ENCODE data around the gene LGALS12.

LGALS12 gene

GRCh38 chr11:63560506-63561180 is 54.8 kb downstream of the LGALS12 start:
- no peak for DNase-seq (ENCODE audit: low spot score)

- DNase-seq (ENCODE audit: low spot score), result no peak
These were observed 57.5 kb downstream of the LGALS12 start, which contains the start of gene PLAAT2 for GRCh38 chr11:63563201-63564055. TSS of gene PLAAT2 (minus strand) at chr11:63563379. CDS start at chr11:63563324, 55 bp downstream.

- DNase-seq (ENCODE audit: low spot score), result no peak
These were observed 58.3 kb downstream of the LGALS12 start for GRCh38 chr11:63564056-63564774.

GRCh38 chr11:63564784-63565350 is 59.0 kb downstream of the LGALS12 start:
- DNase-seq (ENCODE audit: low spot score), result no peak

Data from hepatic stellate cell (primary cell).